ENCODE results near the gene ARHGAP11A.
"Not testable (repeated sequence)": the region's sequence is repeated elsewhere in the genome, so short reads cannot be mapped to it uniquely, and the experiment has no call there.

Gene ARHGAP11A, protein sequence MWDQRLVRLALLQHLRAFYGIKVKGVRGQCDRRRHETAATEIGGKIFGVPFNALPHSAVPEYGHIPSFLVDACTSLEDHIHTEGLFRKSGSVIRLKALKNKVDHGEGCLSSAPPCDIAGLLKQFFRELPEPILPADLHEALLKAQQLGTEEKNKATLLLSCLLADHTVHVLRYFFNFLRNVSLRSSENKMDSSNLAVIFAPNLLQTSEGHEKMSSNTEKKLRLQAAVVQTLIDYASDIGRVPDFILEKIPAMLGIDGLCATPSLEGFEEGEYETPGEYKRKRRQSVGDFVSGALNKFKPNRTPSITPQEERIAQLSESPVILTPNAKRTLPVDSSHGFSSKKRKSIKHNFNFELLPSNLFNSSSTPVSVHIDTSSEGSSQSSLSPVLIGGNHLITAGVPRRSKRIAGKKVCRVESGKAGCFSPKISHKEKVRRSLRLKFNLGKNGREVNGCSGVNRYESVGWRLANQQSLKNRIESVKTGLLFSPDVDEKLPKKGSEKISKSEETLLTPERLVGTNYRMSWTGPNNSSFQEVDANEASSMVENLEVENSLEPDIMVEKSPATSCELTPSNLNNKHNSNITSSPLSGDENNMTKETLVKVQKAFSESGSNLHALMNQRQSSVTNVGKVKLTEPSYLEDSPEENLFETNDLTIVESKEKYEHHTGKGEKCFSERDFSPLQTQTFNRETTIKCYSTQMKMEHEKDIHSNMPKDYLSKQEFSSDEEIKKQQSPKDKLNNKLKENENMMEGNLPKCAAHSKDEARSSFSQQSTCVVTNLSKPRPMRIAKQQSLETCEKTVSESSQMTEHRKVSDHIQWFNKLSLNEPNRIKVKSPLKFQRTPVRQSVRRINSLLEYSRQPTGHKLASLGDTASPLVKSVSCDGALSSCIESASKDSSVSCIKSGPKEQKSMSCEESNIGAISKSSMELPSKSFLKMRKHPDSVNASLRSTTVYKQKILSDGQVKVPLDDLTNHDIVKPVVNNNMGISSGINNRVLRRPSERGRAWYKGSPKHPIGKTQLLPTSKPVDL

DNA sequence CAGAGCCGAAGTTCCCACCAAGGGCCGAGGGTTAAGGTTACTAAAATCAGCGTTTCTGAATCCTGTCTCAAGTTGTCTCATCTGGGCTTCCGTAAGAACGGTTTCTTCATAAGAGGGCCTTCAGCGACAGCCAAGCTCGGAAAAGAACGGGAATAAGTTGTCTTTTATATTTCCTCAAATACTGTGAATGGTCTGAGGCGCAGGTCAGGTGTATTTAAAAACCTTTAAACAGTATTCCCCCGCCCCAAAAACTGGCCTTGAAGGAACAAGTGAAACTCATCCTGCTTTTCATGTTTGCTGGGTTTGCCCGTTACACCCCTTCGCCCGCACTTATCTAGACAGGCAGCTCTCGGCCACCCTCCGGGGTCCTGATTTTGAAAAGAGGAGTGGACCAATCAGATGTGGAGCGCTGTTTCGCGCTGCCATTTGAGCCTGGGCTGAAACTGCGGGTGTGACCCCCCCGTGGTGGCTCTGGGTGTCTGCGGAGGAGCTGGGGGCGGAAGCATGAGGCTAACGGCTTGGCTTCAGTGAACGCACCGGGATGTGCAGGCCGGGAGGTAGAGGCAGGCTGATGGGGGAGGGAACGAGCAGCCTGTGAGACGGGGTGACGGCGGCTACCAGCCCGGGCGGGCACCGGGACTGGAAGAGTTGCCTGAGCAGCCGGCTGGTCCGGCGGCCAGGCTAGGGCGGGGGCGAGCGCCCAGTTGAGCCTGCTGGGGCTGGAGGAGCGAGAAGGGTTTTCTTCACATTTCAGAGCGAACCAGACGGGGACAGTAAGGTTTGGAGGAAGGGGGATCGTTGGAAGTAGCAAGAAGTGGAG is at the start of gene ARHGAP11A:
ARHGAP11A (plus strand) TSS at position 454 of the 820 bp plus-strand sequence. CDS start 708 bp downstream, outside the sequence.
- H3K27me3 ChIP-seq (ENCODE audit: control insufficient read depth, insufficient read depth, low read length); H3K36me3 ChIP-seq (ENCODE audit: control insufficient read depth, insufficient read depth, low read length); H3K4me1 ChIP-seq (ENCODE audit: control insufficient read depth, insufficient read depth, low read length); H3K9me3 ChIP-seq (ENCODE audit: control insufficient read depth, insufficient read depth, low read depth, low read length): not testable (repeated sequence)
- Histone ChIP-seq H3K27ac (ENCODE audit: low read depth, low read length) (peak within 1 kb of the TSS; percentile 70; the same call in 1 of the 2 replicates), H3K9ac (ENCODE audit: low read length) (peak within 1 kb of the TSS; percentile 91), H3K4me3 (ENCODE audit: low read depth, low read length) (peak within 1 kb of the TSS; percentile 97)

DNA sequence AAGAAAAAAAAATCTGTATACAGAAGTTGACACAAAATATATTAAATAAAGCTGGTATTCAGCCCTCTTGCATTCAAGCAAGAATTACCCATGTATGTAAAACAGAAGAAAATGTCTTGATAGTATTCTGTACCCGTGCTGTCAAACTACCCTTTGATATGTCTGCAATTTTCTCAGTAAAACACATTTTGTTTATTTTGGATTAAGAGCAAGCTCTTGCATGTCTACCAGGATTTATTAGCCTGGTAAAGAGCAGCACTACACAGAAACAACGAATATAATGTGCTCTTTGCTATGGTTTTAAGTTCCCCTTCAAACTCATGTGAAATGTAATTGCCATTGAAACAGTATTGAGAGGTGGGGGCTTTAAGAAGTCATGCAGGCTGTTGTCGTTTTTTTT is 46.3 kb upstream of the ARHGAP11A start:
- not testable (repeated sequence) for H3K9ac ChIP-seq (ENCODE audit: low read length); H3K36me3 ChIP-seq (ENCODE audit: control insufficient read depth, insufficient read depth, low read length); H3K4me1 ChIP-seq (ENCODE audit: control insufficient read depth, insufficient read depth, low read length); H3K27ac ChIP-seq (ENCODE audit: low read depth, low read length); H3K9me3 ChIP-seq (ENCODE audit: control insufficient read depth, insufficient read depth, low read depth, low read length); H3K4me3 ChIP-seq (ENCODE audit: low read depth, low read length); H3K27me3 ChIP-seq (ENCODE audit: control insufficient read depth, insufficient read depth, low read length)

DNA sequence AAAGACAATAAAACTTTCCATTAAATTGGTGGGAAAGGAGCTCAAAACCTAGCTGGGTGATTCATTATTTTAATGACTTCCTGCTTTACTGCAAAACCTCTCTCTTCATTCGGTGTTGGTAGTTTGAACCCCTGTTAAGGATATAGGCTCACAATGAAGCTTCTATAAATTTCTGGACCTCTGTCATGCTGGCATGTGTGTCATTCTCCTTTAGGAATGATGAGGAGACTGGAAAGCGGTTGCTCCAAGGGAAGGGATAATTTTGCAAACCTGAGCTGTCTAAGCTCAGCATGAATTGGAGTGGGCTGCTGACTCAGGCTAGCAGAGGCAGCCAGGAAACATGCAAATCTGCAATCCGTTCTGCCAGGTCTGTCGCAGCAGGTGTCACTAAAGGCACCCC is 36.8 kb upstream of the ARHGAP11A start:
- not testable (repeated sequence) for H3K4me1 ChIP-seq (ENCODE audit: control insufficient read depth, insufficient read depth, low read length); H3K27me3 ChIP-seq (ENCODE audit: control insufficient read depth, insufficient read depth, low read length); H3K9ac ChIP-seq (ENCODE audit: low read length); H3K36me3 ChIP-seq (ENCODE audit: control insufficient read depth, insufficient read depth, low read length); H3K27ac ChIP-seq (ENCODE audit: low read depth, low read length); H3K4me3 ChIP-seq (ENCODE audit: low read depth, low read length); H3K9me3 ChIP-seq (ENCODE audit: control insufficient read depth, insufficient read depth, low read depth, low read length)

DNA sequence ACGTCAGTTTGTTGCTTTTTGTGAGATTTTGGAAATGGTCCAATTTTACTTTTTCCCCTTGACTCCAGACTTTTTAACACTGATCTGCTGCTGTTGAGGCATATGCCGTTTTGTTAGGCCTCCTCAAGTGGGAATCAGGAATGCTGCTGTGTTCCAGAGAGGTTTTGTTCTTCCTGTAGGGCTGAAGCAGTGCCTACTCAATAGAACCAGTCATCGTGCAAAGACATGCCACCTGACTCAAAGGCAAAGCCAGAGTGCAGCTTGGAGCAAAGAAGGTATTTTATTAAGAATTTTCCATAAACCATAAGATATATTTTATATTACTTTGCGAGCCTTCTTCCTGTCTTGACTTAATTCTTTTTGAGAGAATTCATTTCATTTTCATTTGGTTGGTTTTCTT is 29.5 kb upstream of the ARHGAP11A start:
- not testable (repeated sequence) for H3K4me1 ChIP-seq (ENCODE audit: control insufficient read depth, insufficient read depth, low read length); H3K27me3 ChIP-seq (ENCODE audit: control insufficient read depth, insufficient read depth, low read length); H3K36me3 ChIP-seq (ENCODE audit: control insufficient read depth, insufficient read depth, low read length); H3K9ac ChIP-seq (ENCODE audit: low read length); H3K4me3 ChIP-seq (ENCODE audit: low read depth, low read length); H3K9me3 ChIP-seq (ENCODE audit: control insufficient read depth, insufficient read depth, low read depth, low read length); H3K27ac ChIP-seq (ENCODE audit: low read depth, low read length)

DNA sequence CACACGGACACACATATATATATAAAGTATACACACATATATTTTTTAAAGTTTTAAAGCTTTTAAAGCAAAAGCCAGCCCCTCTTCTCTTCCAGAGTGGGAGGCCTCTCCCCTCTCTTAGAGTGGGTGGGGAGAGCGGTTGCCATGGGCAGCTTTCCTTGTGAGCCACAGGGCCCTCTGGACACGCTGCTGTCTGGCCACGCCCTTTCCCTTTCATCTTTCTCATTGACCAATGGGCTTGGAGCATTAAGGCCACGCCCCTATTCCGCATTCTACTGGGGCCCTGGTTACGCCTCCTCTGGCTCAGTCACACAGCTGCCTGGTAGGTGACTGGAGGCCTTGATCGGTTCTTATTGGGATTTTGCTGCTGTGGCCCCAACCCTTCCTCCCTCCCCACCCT is 22.2 kb upstream of the ARHGAP11A start, which contains the start of gene GOLGA8N:
GOLGA8N (plus strand) TSS at position 306 of the 400 bp plus-strand sequence.
- H3K9ac ChIP-seq (ENCODE audit: low read length); H3K9me3 ChIP-seq (ENCODE audit: control insufficient read depth, insufficient read depth, low read depth, low read length); H3K4me3 ChIP-seq (ENCODE audit: low read depth, low read length); H3K27me3 ChIP-seq (ENCODE audit: control insufficient read depth, insufficient read depth, low read length); H3K36me3 ChIP-seq (ENCODE audit: control insufficient read depth, insufficient read depth, low read length); H3K27ac ChIP-seq (ENCODE audit: low read depth, low read length); H3K4me1 ChIP-seq (ENCODE audit: control insufficient read depth, insufficient read depth, low read length): not testable (repeated sequence)

DNA sequence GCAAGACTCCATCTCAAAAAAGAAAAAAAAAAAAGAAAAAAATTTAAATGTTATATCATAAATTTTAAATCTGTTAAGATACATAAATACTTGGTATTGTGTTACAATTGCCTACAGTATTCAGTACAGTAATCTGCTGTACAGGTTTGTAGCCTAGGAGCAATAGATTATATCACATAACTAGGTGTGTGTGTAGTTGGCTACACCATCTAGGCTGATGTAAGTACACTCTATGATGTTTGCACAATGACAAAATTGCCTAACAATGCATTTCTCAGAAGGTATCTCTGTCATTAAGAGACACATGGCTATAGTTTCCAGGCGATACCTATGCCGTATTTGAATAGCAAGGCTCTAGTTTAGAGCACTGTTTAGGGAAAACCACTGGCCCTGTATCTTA is 5.8 kb upstream of the ARHGAP11A start:
- H3K27me3 ChIP-seq (ENCODE audit: control insufficient read depth, insufficient read depth, low read length); H3K9ac ChIP-seq (ENCODE audit: low read length); H3K9me3 ChIP-seq (ENCODE audit: control insufficient read depth, insufficient read depth, low read depth, low read length); H3K4me1 ChIP-seq (ENCODE audit: control insufficient read depth, insufficient read depth, low read length); H3K4me3 ChIP-seq (ENCODE audit: low read depth, low read length); H3K27ac ChIP-seq (ENCODE audit: low read depth, low read length); H3K36me3 ChIP-seq (ENCODE audit: control insufficient read depth, insufficient read depth, low read length): not testable (repeated sequence)

DNA sequence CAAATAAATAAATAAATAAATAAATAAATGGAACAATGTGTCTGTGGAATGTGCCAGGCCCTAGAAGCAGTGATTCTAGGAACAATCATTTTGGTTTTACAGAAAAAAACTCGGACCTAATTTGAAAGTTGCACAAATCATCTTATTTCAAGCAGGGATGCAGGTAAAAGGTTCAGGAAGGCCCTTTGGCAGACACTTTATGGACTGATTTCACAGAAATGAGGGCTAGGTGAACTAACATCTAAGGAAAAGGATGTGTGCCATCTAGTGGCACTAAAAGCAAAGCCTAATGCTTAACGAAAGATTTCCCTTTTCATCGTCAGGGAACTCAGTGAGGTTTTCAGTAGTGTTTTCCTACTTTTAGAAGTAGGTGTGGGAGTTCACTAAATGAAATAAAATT is 4.6 kb upstream of the ARHGAP11A start:
- H3K27me3 ChIP-seq (ENCODE audit: control insufficient read depth, insufficient read depth, low read length); H3K27ac ChIP-seq (ENCODE audit: low read depth, low read length): not testable (repeated sequence)

DNA sequence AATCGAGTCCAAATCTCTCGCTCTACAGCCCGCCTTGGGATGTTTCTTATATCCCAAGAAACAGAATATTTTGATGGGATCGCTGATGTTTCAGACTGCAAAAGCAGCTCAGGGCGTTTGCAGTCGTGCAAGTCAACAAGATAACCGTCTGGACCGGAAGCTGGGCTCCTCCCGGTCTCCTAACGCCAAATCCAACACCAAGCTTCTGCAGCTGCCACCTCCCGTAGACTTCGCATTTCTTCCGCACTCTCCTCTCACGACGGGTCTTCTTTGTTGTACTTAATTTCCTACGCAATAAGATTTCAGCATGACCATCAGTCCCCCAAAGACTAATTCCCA is 623 bp upstream of the ARHGAP11A start:
- H3K9me3 ChIP-seq (ENCODE audit: control insufficient read depth, insufficient read depth, low read depth, low read length); H3K27me3 ChIP-seq (ENCODE audit: control insufficient read depth, insufficient read depth, low read length); H3K4me1 ChIP-seq (ENCODE audit: control insufficient read depth, insufficient read depth, low read length); H3K36me3 ChIP-seq (ENCODE audit: control insufficient read depth, insufficient read depth, low read length): not testable (repeated sequence)
- H3K9ac ChIP-seq (ENCODE audit: low read length) = peak overlapping the region; percentile 73
- peak overlapping the region; percentile 97 for H3K4me3 ChIP-seq (ENCODE audit: low read depth, low read length)
- peak overlapping the region; percentile 70; the same call in 1 of the 2 replicates for H3K27ac ChIP-seq (ENCODE audit: low read depth, low read length)

More for the DNA sequence above, 4.6 kb upstream of the ARHGAP11A start:
- not testable (repeated sequence) for H3K4me3 ChIP-seq (ENCODE audit: low read depth, low read length); H3K4me1 ChIP-seq (ENCODE audit: control insufficient read depth, insufficient read depth, low read length); H3K9me3 ChIP-seq (ENCODE audit: control insufficient read depth, insufficient read depth, low read depth, low read length); H3K36me3 ChIP-seq (ENCODE audit: control insufficient read depth, insufficient read depth, low read length); H3K9ac ChIP-seq (ENCODE audit: low read length)

DNA sequence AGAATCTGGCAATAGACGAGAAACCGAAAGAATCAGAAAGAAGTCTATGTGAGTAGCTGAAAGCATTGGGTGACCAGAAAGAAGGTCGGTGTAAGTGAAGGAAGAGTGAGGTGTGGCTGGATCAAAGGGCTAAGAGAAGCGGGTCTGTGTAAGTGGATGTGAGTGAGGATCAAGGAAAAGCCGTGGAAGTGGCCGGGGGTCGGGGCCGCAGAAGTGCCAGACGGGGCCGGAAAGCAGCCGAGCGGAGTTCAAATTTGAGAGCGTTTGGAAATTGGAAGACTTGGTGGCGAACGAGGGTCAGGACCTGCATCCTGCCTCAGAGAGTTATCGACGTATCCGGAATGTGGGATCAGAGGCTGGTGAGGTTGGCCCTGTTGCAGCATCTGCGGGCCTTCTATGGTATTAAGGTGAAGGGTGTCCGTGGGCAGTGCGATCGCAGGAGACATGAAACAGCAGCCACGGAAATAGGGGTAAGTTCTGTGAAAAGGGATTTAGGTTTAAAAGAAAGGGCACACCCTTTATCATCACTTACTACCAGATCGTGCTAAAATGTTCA is 645 bp downstream of the ARHGAP11A start:
- peak overlapping the region; percentile 91 for H3K9ac ChIP-seq (ENCODE audit: low read length)
- not testable (repeated sequence) for H3K9me3 ChIP-seq (ENCODE audit: control insufficient read depth, insufficient read depth, low read depth, low read length); H3K4me1 ChIP-seq (ENCODE audit: control insufficient read depth, insufficient read depth, low read length); H3K36me3 ChIP-seq (ENCODE audit: control insufficient read depth, insufficient read depth, low read length); H3K27me3 ChIP-seq (ENCODE audit: control insufficient read depth, insufficient read depth, low read length)
- peak overlapping the region; percentile 56; the same call in 1 of the 2 replicates for H3K27ac ChIP-seq (ENCODE audit: low read depth, low read length)
- H3K4me3 ChIP-seq (ENCODE audit: low read depth, low read length) = peak overlapping the region; percentile 97

DNA sequence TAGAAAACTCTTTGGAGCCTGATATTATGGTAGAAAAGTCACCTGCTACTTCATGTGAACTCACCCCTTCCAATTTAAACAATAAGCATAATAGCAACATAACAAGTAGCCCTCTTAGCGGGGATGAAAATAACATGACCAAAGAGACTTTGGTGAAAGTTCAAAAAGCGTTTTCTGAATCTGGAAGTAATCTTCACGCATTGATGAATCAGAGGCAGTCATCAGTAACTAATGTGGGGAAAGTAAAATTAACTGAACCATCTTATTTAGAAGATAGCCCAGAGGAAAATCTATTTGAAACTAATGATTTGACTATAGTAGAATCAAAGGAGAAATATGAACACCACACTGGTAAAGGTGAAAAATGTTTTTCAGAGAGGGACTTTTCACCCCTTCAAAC is 21.1 kb downstream of the ARHGAP11A start:
- no peak overlapping the region for H3K9ac ChIP-seq (ENCODE audit: low read length)
- H3K4me1 ChIP-seq (ENCODE audit: control insufficient read depth, insufficient read depth, low read length) = peaks cover 3% of the 10 kb centered on the region; the same call in 1 of the 2 replicates
- peaks cover 68% of the 10 kb centered on the region for H3K36me3 ChIP-seq (ENCODE audit: control insufficient read depth, insufficient read depth, low read length)
- H3K4me3 ChIP-seq (ENCODE audit: low read depth, low read length) = no peak overlapping the region
- H3K27me3 ChIP-seq (ENCODE audit: control insufficient read depth, insufficient read depth, low read length) = no peaks in the 10 kb centered on the region
- no peaks in the 10 kb centered on the region for H3K9me3 ChIP-seq (ENCODE audit: control insufficient read depth, insufficient read depth, low read depth, low read length)
- H3K27ac ChIP-seq (ENCODE audit: low read depth, low read length) = no peak overlapping the region

All from HUES6 (cell line).